D721Med (cell line): ENCODE measurements around the gene MAGEB4.

Experiments
- DNase-seq: peaks from one replicate; pipeline ENCODE4 v3.0.0; 2011; ENCODE audit warnings: low spot score; ENCODE audit not compliant: insufficient read length
- FAIRE-seq: peaks from 2 replicates; lab custom pipeline; 2011; peaks lifted over from hg19 to GRCh38; lab: Jason Lieb, UNC
- CTCF ChIP-seq: IDR thresholded peaks from 2 replicates; pipeline ENCODE4 v1.5.1; 2012; ENCODE audit warnings: mild to moderate bottlenecking, control low read depth; ENCODE audit not compliant: insufficient read depth; ENCODE audit errors: missing control alignments

The MAGEB4 gene

DNA sequence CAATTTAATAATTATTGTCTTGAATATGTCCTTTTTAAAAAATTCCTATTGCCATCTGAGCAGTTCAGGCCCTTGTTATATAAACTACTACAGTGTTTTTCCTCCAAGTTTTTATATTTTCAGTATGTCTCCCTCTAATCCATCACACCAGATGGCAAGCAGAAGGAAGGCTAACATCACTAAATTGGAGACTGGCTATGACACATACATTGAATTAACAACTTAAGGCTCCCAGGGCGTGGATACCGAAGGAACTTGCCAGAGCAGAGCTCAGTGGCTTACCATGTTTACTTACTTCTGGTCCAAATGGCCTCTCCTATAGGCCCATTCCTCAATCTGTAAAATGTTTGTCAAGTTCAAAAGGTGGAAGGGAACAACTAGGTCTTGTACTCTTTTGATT lies 18.1 kb downstream of the MAGEB4 start:
- TF ChIP-seq CTCF = no peak
- FAIRE-seq (no peak), DNase-seq (no peak)

- no peak for TF ChIP-seq CTCF
- no peak for FAIRE-seq
- DNase-seq = no peak
Measured at GRCh38 chrX:30261012-30261411, 19.2 kb downstream of the MAGEB4 start.

DNA sequence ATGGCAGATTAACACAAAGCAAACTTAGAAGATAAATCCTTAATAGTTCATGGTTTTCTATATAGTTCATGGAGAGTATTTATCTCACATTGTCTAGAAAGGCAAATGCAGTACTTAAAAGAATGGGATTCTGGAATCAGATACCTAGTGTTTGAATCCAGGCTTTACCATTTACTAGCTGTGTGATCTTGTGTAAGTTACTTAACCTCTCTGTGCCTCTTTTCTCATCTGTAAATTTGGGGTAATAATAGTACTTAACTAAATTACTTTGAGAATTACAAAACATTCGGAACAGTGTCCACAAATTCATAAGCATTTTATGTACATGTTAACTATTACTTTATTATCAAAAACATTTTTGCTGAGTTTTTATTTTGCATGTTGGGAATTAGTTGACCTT lies 21.0 kb downstream of the MAGEB4 start:
- no peak for FAIRE-seq
- no peak for DNase-seq
- no peak for TF ChIP-seq CTCF

DNA sequence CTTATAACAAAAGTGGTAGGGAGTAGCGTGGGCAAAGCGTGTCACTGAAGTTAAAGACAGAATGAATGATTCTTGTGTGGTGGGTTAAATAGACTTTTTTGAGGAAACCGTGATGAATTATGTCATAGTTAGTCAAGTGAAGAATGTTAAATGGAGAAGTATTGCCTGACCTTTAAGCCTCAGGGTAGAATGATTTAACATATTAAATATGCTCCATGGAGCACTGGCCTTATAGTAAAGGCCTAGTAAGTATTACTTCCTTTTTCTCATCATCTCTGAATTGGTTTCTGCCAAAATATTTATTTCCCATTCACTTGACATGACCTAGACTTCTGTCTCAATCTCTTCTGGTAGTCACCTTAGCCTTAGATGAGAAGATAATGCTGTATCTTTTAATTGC lies 28.8 kb downstream of the MAGEB4 start:
- DNase-seq (no peak), FAIRE-seq (no peak)
- TF ChIP-seq CTCF = no peak

DNA sequence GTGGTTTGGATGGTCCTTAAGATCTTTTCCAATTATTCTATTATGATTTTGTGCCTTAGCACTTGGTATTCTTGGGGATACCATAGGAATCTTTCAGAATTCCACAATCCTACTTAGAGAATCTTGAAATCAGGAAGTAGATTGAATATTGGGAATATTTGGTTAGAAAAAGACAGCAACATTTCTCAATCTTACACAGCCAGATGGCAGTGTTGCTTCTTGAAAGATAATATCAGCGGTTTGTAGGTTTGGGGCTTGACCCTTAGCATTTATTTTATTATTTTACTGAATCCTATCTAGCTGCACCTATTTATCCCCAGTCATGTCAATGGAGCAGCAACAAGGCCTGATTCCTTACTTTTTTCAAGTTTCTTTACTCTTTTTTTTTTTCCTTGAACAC lies 33.7 kb downstream of the MAGEB4 start:
- no peak for FAIRE-seq

DNA sequence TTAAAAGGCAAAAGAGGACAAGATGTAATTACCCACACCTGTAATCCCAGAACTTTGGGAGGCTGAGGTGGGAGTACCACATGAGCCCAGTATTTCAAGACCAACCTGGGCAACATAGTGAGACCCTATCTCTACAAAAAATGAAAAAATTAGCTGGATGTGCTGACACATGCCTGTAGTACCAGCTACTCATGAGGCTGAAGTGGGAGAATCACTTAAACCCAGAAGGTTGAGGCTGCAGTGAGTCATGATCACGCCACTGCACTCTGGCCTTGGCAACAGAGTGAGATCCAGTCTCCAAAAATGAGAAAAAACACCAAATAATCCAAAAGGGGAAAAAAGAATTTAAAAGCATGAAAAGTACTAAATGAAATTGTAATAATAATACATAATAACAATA lies 36.6 kb downstream of the MAGEB4 start:
- no peak for FAIRE-seq
- TF ChIP-seq CTCF = no peak
- DNase-seq = no peak

More for the DNA sequence above, 33.7 kb downstream of the MAGEB4 start:
- no peak for TF ChIP-seq CTCF
- no peak for DNase-seq

DNA sequence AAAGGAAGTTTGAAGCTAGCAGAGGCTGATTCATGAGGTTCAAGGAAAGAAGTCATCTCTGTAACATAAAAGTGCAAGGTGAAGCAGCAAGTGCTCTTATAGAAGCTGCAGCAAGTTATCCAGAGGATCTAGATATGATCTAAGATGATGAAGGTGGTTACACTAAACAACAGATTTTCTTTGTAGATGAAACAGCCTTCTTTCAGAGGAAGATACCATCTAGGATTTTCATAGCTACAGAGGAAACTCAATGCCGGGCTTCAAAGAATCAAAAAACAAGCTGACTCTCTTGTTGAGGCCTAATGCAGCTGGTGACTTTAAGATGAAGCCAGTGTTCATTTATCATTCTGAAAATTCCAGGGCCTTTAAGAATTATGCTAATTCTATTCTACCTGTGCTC lies 38.6 kb downstream of the MAGEB4 start:
- TF ChIP-seq CTCF = no peak
- DNase-seq (no peak), FAIRE-seq (no peak)
